CD4-positive, alpha-beta T cell treated with Interleukin-17A for 1 hour (primary cell): ENCODE data around the gene ANKRD23.
A peak's percentile ranks its signal among the peaks of the same experiment; 100 is the strongest.

Experiments used
- DNase-seq: peaks from one replicate; pipeline ENCODE4 v3.0.0-alpha.2; 2020

ANKRD23 gene

GRCh38 chr2:96877042-96877451 lies 33.2 kb upstream of the ANKRD23 start:
- no peak for DNase-seq

GRCh38 chr2:96876269-96877041 lies 32.6 kb upstream of the ANKRD23 start:
- DNase-seq, result no peak

- DNase-seq, result no peak
Observed at GRCh38 chr2:96875498-96876268, 31.9 kb upstream of the ANKRD23 start.

GRCh38 chr2:96874198-96874831 lies 30.5 kb upstream of the ANKRD23 start:
- DNase-seq, result peak; percentile 25

- no peak for DNase-seq
Observed at GRCh38 chr2:96873651-96874096, 29.9 kb upstream of the ANKRD23 start.

GRCh38 chr2:96872591-96873349 lies 28.9 kb upstream of the ANKRD23 start:
- no peak for DNase-seq

GRCh38 chr2:96870626-96871255 lies 26.9 kb upstream of the ANKRD23 start:
- DNase-seq, result peak; percentile 76

- peak; percentile 64 for DNase-seq
Observed at GRCh38 chr2:96869822-96870625, 26.2 kb upstream of the ANKRD23 start, which contains the start of gene SEMA4C. TSS of gene SEMA4C (minus strand) at chr2:96870080. CDS start at chr2:96867886, 2,194 bp downstream.

- no peak for DNase-seq
Observed at GRCh38 chr2:96869281-96869821, 25.5 kb upstream of the ANKRD23 start.

- DNase-seq, result peak; percentile 63
Observed at GRCh38 chr2:96868555-96869280, 24.9 kb upstream of the ANKRD23 start.

- DNase-seq, result peak; percentile 57
Observed at GRCh38 chr2:96867756-96868554, 24.1 kb upstream of the ANKRD23 start.

GRCh38 chr2:96866986-96867755 lies 23.4 kb upstream of the ANKRD23 start:
- no peak for DNase-seq

- no peak for DNase-seq
Observed at GRCh38 chr2:96866586-96866985, 22.8 kb upstream of the ANKRD23 start.

GRCh38 chr2:96866149-96866548 lies 22.3 kb upstream of the ANKRD23 start:
- no peak for DNase-seq

GRCh38 chr2:96865654-96866053 lies 21.8 kb upstream of the ANKRD23 start:
- no peak for DNase-seq

GRCh38 chr2:96864343-96865091 lies 20.7 kb upstream of the ANKRD23 start:
- no peak for DNase-seq

GRCh38 chr2:96863575-96864342 lies 19.9 kb upstream of the ANKRD23 start:
- DNase-seq, result no peak
